Measurements from ENCODE around the gene PRKN. TPM values are rescaled to one million over a fixed set of nuclear protein-coding genes. Genes with fewer than 3 reads are reported as not detected.

PRKN gene
- total and polyA plus RNA-seq, 9 of the 15 experiments (the other 6 are each of a cell fraction or from before 2014, with no cell fraction given): 0.03 to 0.96 (median 0.15) TPM; not detected in 2

DNA sequence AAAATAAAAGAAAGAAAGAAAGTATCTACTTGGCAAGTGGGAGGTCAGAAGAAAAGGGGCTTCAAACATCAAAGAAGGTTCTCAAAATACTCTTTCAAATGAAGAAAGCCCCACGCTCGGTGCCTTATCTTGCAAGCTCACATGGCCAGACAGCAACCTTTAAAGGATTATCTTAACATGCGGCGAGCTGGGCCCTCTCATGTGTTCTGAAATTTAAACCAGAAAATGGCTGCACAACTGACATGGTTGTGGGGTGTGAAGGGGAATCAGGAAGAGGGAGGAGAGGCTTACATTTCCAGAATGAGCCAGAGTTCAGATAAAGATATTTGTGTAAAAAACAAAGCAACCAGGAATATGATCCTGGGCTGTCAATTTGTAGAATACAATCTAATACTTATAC, 363.1 kb downstream of the PRKN start (continued):
- peak; percentile 82 for TF ChIP-seq PTRF (tag; IDR thresholded peaks at IDR 0.05)
- TF ChIP-seq, protein P1, sequence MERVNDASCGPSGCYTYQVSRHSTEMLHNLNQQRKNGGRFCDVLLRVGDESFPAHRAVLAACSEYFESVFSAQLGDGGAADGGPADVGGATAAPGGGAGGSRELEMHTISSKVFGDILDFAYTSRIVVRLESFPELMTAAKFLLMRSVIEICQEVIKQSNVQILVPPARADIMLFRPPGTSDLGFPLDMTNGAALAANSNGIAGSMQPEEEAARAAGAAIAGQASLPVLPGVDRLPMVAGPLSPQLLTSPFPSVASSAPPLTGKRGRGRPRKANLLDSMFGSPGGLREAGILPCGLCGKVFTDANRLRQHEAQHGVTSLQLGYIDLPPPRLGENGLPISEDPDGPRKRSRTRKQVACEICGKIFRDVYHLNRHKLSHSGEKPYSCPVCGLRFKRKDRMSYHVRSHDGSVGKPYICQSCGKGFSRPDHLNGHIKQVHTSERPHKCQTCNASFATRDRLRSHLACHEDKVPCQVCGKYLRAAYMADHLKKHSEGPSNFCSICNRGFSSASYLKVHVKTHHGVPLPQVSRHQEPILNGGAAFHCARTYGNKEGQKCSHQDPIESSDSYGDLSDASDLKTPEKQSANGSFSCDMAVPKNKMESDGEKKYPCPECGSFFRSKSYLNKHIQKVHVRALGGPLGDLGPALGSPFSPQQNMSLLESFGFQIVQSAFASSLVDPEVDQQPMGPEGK (CRISPR knock-in tag; IDR thresholded peaks at IDR 0.05; ENCODE audit: borderline replicate concordance): peak; percentile 94

DNA sequence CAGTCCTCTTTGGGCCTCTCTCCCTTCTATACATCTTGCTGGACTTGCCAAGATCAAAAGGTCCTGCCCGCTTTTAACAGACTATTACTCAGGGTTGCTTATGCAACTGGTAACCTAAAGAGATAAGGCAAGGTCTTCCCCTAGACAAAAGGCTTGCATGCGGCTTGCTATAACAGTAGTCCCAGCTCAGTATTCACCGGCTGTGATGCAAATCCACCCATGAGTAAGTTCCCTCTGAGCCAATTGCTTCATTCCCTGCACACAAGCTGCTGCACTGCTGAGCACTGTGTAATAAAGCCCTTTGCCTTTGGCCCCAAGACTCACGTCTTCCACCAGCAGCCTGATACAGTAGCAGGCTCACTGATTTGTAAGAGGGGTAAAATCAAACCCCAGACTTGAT, 363.8 kb downstream of the PRKN start:
- 2% methylated on average over 4 of the region's 4 CpGs for WGBS (ENCODE audit: insufficient coverage, low coverage, missing lambda C conversion rate)
- POLR2A ChIA-PET: no interaction called here
- TF ChIP-seq, protein P2, sequence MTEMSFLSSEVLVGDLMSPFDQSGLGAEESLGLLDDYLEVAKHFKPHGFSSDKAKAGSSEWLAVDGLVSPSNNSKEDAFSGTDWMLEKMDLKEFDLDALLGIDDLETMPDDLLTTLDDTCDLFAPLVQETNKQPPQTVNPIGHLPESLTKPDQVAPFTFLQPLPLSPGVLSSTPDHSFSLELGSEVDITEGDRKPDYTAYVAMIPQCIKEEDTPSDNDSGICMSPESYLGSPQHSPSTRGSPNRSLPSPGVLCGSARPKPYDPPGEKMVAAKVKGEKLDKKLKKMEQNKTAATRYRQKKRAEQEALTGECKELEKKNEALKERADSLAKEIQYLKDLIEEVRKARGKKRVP (CRISPR knock-in tag; IDR thresholded peaks at IDR 0.05): peak; percentile 59; the same call in 1 of the 2 replicates
- TF ChIP-seq, protein P1 (CRISPR knock-in tag; IDR thresholded peaks at IDR 0.05; ENCODE audit: borderline replicate concordance): no peak
- TF ChIP-seq, protein P3, sequence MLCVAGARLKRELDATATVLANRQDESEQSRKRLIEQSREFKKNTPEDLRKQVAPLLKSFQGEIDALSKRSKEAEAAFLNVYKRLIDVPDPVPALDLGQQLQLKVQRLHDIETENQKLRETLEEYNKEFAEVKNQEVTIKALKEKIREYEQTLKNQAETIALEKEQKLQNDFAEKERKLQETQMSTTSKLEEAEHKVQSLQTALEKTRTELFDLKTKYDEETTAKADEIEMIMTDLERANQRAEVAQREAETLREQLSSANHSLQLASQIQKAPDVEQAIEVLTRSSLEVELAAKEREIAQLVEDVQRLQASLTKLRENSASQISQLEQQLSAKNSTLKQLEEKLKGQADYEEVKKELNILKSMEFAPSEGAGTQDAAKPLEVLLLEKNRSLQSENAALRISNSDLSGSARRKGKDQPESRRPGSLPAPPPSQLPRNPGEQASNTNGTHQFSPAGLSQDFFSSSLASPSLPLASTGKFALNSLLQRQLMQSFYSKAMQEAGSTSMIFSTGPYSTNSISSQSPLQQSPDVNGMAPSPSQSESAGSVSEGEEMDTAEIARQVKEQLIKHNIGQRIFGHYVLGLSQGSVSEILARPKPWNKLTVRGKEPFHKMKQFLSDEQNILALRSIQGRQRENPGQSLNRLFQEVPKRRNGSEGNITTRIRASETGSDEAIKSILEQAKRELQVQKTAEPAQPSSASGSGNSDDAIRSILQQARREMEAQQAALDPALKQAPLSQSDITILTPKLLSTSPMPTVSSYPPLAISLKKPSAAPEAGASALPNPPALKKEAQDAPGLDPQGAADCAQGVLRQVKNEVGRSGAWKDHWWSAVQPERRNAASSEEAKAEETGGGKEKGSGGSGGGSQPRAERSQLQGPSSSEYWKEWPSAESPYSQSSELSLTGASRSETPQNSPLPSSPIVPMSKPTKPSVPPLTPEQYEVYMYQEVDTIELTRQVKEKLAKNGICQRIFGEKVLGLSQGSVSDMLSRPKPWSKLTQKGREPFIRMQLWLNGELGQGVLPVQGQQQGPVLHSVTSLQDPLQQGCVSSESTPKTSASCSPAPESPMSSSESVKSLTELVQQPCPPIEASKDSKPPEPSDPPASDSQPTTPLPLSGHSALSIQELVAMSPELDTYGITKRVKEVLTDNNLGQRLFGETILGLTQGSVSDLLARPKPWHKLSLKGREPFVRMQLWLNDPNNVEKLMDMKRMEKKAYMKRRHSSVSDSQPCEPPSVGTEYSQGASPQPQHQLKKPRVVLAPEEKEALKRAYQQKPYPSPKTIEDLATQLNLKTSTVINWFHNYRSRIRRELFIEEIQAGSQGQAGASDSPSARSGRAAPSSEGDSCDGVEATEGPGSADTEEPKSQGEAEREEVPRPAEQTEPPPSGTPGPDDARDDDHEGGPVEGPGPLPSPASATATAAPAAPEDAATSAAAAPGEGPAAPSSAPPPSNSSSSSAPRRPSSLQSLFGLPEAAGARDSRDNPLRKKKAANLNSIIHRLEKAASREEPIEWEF (CRISPR knock-in tag; IDR thresholded peaks at IDR 0.05): no peak
- peak; percentile 41; the same call in 1 of the 2 replicates for TF ChIP-seq DMBX1 (CRISPR knock-in tag; IDR thresholded peaks at IDR 0.05; ENCODE audit: borderline replicate concordance)
- TF ChIP-seq CXXC5 (CRISPR knock-in tag; IDR thresholded peaks at IDR 0.05): 0 out of 2 replicates have a peak, but pooled peaks have one; percentile 9
- no peak for TF ChIP-seq TOE1 (IDR thresholded peaks at IDR 0.05; ENCODE audit: borderline replicate concordance)
- TF ChIP-seq TOE1 (CRISPR knock-in tag; IDR thresholded peaks at IDR 0.05; ENCODE audit: borderline replicate concordance, low read depth): no peak
- TF ChIP-seq CTBP1 (IDR thresholded peaks at IDR 0.05; ENCODE audit: borderline replicate concordance): no peak
- TF ChIP-seq ARNT (IDR thresholded peaks at IDR 0.05): no peak

More for the DNA sequence above, 363.8 kb downstream of the PRKN start:
- Histone ChIP-seq H3K27me3 (ENCODE audit: control insufficient read depth in 2 of 2, insufficient read depth in 2 of 2, low read length in 2 of 2) (no peaks in the 10 kb centered on the region), H4K20me1 (replicated peaks; ENCODE audit: control insufficient read depth, insufficient read depth, low read length) (no peaks in the 10 kb centered on the region), H3K4me2 (ENCODE audit: insufficient read depth, low read length) (no peak overlapping the region), H3K4me1 (replicated peaks in 1 of 2; ENCODE audit: control insufficient read depth in 2 of 2, insufficient read depth in 2 of 2, low read length in 2 of 2) (no peaks in the 10 kb centered on the region; a peak in 1 of 5 replicates), H3K9me3 (replicated peaks; ENCODE audit: control insufficient read depth, insufficient read depth, low read depth, low read length) (no peaks in the 10 kb centered on the region; the same call in 1 of the 2 replicates), H3K36me3 (ENCODE audit: control insufficient read depth, insufficient read depth, low read length) (no peaks in the 10 kb centered on the region), H3K79me2 (ENCODE audit: control insufficient read depth, insufficient read depth, low read length) (no peaks in the 10 kb centered on the region), H3K9me1 (ENCODE audit: control insufficient read depth, insufficient read depth, low read length) (no peaks in the 10 kb centered on the region), H3K4me3 (no peak overlapping the region), H2AFZ (ENCODE audit: low read depth, low read length) (no peak overlapping the region), H3K27ac (ENCODE audit: extremely low read depth, low read depth, low read length) (peak overlapping the region; percentile 51; the same call in 2 of the 3 replicates), H3K9ac (ENCODE audit: insufficient read depth in 1 of 2, low read depth in 2 of 2, low read length in 2 of 2) (no peak overlapping the region)
- in situ Hi-C loops (cut with MboI) (no loop called here), intact Hi-C loops (cut with micrococcal nuclease) (no loop called here)
- BruUV-seq (replicated peaks): no TSS peak
- CTCF ChIA-PET (ENCODE audit: low intra/inter-chr PET ratio): no interaction called here
- FAIRE-seq: no peak
- peak in 2 of 4 experiments; percentile 10 to 59 for DNase-seq (ENCODE audit: extremely low read depth in 1 of 4, low spot score in 3 of 4)
- peak; percentile 78 for ATAC-seq
